BE2C (cell line): Measurements from ENCODE around the gene TMEM248.

Experiments
- DNase-seq: peaks from one replicate; pipeline ENCODE4 v3.0.0-alpha.2; 2020
- H3K27me3 ChIP-seq: fragments of 250-450 bp; sonication (Bioruptor Pico); 2 replicates; pipeline ENCODE4 v1.5.1; 2020; ENCODE audit warnings: mild to moderate bottlenecking
- H3K36me3 ChIP-seq: fragments of 250-450 bp; sonication (Bioruptor Pico); 2 replicates; pipeline ENCODE4 v1.5.1; 2020; ENCODE audit warnings: mild to moderate bottlenecking
- H3K4me1 ChIP-seq: fragments of 250-450 bp; sonication (Bioruptor Pico); 2 replicates; pipeline ENCODE4 v1.5.1; 2020
- H3K4me3 ChIP-seq: 2 replicates; pipeline ENCODE4 v1.5.1; 2011; ENCODE audit warnings: low read depth, low read length
- H3K9me3 ChIP-seq: fragments of 250-450 bp; sonication (Bioruptor Pico); 2 replicates; pipeline ENCODE4 v1.5.1; 2020
- TF ChIP-seq, protein P1 (sequence below): IDR thresholded peaks from 2 replicates; pipeline ENCODE4 v1.5.1; 2012; ENCODE audit warnings: mild to moderate bottlenecking, low read depth, low read length

The TMEM248 gene

DNA sequence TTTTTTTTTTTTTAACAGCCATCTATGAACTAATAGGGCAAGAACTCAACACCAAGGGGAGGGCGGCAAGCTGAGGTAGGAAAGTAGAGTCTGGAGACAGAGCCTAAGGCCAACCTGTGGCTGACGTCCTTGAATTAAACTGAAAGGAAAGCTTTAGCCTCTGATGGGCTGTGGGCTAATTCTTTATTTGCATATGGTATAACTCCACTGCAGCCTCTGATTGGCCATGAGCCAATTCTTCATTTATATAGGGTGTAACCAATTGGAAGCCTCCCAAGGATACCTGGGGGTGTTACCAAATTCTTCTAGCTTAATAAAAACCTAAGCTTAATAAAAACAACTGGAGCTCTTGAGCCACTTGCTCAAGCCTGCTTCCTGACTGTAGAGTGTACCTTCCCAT lies 85.9 kb downstream of the TMEM248 start:
- no peaks in the 10 kb centered on the region for H3K4me1 ChIP-seq
- no peak overlapping the region for H3K4me3 ChIP-seq
- TF ChIP-seq, protein P1, sequence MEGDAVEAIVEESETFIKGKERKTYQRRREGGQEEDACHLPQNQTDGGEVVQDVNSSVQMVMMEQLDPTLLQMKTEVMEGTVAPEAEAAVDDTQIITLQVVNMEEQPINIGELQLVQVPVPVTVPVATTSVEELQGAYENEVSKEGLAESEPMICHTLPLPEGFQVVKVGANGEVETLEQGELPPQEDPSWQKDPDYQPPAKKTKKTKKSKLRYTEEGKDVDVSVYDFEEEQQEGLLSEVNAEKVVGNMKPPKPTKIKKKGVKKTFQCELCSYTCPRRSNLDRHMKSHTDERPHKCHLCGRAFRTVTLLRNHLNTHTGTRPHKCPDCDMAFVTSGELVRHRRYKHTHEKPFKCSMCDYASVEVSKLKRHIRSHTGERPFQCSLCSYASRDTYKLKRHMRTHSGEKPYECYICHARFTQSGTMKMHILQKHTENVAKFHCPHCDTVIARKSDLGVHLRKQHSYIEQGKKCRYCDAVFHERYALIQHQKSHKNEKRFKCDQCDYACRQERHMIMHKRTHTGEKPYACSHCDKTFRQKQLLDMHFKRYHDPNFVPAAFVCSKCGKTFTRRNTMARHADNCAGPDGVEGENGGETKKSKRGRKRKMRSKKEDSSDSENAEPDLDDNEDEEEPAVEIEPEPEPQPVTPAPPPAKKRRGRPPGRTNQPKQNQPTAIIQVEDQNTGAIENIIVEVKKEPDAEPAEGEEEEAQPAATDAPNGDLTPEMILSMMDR = no peak
- no peaks in the 10 kb centered on the region for H3K27me3 ChIP-seq
- no peaks in the 10 kb centered on the region for H3K9me3 ChIP-seq
- H3K36me3 ChIP-seq = peaks cover 11% of the 10 kb centered on the region; the same call in 1 of the 2 replicates
- no peak for DNase-seq
